Neural progenitor cell (in vitro differentiated cells): ENCODE results near the gene CORO7.

ENCODE experiments used
- EZH2 ChIP-seq: fragments of 200-600 bp; sonication (generic); IDR thresholded peaks from 2 replicates; pipeline ENCODE4 v1.6.1; 2017; ENCODE audit warnings: antibody characterized with exemption, mild to moderate bottlenecking, moderate library complexity
- TF ChIP-seq, protein P1 (sequence below): fragments of 200-600 bp; sonication (generic); IDR thresholded peaks from 2 replicates; pipeline ENCODE4 v1.5.1; 2017; ENCODE audit warnings: antibody characterized with exemption, mild to moderate bottlenecking

GRCh38 chr16:4377573-4378154 is 38.7 kb downstream of the CORO7 start:
- TF ChIP-seq, protein P1, sequence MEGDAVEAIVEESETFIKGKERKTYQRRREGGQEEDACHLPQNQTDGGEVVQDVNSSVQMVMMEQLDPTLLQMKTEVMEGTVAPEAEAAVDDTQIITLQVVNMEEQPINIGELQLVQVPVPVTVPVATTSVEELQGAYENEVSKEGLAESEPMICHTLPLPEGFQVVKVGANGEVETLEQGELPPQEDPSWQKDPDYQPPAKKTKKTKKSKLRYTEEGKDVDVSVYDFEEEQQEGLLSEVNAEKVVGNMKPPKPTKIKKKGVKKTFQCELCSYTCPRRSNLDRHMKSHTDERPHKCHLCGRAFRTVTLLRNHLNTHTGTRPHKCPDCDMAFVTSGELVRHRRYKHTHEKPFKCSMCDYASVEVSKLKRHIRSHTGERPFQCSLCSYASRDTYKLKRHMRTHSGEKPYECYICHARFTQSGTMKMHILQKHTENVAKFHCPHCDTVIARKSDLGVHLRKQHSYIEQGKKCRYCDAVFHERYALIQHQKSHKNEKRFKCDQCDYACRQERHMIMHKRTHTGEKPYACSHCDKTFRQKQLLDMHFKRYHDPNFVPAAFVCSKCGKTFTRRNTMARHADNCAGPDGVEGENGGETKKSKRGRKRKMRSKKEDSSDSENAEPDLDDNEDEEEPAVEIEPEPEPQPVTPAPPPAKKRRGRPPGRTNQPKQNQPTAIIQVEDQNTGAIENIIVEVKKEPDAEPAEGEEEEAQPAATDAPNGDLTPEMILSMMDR: peak; percentile 36
- TF ChIP-seq EZH2: no peak
